22Rv1 (cell line): ENCODE data around the gene EIF1.
"Not testable (repeated sequence)": the region's sequence is repeated elsewhere in the genome, so short reads cannot be mapped to it uniquely, and the experiment has no call there.

Source experiments
- H3K27ac ChIP-seq: fragments of 450-650 bp; 2 replicates; pipeline ENCODE4 v1.5.1; 2017
- ZFX ChIP-seq: fragments of 450-650 bp; IDR thresholded peaks from 2 replicates; pipeline ENCODE4 v1.6.1; 2017; ENCODE audit warnings: antibody characterized with exemption, borderline replicate concordance
- TF ChIP-seq, protein P1 (sequence below): fragments of 450-650 bp; IDR thresholded peaks from 2 replicates; pipeline ENCODE4 v1.5.1; 2017; ENCODE audit warnings: mild to moderate bottlenecking

The EIF1 gene

DNA sequence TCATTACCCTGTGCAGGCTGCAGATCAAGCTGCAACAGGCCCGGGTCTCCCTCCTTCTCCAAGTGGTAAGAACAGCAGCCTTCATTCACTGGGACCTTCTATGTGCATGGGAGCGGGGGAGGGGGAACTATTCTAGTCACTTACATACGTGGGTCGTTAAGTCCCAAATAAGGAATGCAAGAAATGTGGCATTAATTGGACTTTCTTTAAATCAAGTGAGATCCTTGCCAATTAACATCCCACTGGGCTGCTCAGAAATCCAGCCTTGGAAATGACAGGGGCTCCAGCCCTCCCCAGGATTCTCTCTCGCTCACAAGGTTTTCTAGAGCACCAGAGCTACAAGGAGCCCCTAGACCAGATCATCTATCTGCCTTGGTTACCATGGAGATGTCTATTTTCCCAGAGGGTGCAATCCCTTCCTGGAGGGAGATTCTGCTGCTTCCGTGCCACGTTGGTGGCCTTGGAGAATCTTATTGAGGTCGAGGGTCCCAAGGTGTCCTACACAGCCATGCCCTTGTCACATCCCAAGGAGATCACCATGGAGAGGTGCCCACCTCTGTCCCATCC, 5.2 kb upstream of the EIF1 start:
- TF ChIP-seq ZFX = no peak
- TF ChIP-seq, protein P1, sequence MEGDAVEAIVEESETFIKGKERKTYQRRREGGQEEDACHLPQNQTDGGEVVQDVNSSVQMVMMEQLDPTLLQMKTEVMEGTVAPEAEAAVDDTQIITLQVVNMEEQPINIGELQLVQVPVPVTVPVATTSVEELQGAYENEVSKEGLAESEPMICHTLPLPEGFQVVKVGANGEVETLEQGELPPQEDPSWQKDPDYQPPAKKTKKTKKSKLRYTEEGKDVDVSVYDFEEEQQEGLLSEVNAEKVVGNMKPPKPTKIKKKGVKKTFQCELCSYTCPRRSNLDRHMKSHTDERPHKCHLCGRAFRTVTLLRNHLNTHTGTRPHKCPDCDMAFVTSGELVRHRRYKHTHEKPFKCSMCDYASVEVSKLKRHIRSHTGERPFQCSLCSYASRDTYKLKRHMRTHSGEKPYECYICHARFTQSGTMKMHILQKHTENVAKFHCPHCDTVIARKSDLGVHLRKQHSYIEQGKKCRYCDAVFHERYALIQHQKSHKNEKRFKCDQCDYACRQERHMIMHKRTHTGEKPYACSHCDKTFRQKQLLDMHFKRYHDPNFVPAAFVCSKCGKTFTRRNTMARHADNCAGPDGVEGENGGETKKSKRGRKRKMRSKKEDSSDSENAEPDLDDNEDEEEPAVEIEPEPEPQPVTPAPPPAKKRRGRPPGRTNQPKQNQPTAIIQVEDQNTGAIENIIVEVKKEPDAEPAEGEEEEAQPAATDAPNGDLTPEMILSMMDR = no peak
- no peak overlapping the region for H3K27ac ChIP-seq

DNA sequence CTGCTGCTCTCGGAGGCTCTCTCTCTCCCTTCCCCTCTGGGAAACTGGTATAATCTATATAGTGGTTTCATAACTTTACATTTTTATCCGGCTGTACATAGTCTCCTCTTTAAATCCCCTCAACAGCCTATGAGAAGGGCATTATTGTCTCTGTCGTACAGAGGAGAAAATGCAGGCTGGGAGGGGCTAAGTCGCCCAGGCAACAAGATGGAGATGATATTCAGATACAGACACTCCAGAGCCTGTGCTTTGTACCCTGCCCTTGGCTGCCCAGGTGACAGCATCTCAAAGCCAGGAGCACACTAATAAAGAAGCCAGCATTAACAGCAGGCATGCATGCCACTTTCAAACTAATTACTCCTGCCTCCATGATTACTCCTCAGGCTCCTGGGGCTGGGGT, 4.7 kb upstream of the EIF1 start:
- TF ChIP-seq ZFX = no peak
- TF ChIP-seq, protein P1 = no peak
- no peak overlapping the region for H3K27ac ChIP-seq

GRCh38 chr17:41685753-41686152, 2.9 kb upstream of the EIF1 start:
- not testable (repeated sequence) for H3K27ac ChIP-seq

DNA sequence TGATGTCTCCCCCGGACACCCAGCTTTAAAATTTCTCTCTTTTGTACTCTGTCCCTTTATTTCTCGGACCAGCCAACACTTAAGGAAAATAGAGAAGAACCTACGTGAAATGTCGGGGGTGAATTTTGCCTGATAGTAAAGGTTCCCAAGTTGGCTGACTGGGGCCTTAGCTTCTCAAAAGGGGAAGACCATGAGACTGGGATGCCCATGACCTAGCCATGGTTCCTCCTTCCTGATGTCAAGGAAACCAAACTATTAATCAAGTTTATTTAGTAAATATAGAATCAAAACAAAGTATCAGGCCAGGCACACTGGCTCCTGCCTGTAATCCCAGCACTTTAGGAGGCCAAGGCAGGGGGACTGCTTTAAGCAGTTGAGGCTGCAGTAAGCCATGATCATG, 2.4 kb upstream of the EIF1 start:
- no peak for TF ChIP-seq ZFX
- TF ChIP-seq, protein P1 = no peak

DNA sequence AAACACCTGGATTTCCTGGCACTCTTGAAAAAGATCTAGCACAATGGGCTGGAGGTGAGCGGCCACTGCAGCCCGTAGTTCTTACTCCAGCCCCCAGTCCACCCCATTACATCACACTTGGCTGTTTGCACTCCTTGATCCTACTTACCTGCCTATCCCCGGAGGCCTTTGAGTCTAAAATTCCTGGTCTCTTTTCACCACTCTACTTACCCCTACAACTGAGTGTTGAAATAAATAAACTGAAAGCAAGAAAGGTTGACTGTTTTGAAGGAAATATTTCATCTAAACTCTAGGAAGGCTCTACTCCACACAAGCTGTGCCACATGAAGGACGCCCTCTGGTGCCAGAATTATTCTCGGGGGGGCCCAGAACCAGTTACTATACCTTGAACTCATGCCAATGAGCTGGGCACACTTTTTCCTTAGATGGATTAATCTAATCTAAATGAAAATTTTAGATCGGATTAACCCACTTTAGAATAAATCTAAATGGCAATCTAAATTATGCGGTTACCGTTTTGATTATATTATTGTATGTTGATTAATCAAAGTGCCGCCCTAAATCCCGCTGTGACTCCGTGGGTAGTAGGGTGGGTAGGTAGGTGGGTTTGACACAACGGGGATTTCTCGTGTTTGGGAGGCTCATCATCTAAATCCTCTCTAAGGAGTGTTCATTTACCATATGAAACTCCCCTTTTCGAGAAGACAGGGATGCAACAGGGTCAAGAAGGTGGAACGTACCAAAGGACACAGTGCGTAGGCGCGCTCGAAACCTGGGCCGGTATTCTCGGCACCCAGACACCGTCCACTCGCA, 651 bp upstream of the EIF1 start:
- TF ChIP-seq ZFX = no peak
- TF ChIP-seq, protein P1 = peak; percentile 75
- peak overlapping the region; percentile 96 for H3K27ac ChIP-seq

More for the DNA sequence above, 2.4 kb upstream of the EIF1 start:
- H3K27ac ChIP-seq = no peak overlapping the region

GRCh38 chr17:41689497-41690299, 1.0 kb downstream of the EIF1 start:
- TF ChIP-seq, protein P1 = peak; percentile 79
- TF ChIP-seq ZFX = no peak
- peak overlapping the region; percentile 96 for H3K27ac ChIP-seq

DNA sequence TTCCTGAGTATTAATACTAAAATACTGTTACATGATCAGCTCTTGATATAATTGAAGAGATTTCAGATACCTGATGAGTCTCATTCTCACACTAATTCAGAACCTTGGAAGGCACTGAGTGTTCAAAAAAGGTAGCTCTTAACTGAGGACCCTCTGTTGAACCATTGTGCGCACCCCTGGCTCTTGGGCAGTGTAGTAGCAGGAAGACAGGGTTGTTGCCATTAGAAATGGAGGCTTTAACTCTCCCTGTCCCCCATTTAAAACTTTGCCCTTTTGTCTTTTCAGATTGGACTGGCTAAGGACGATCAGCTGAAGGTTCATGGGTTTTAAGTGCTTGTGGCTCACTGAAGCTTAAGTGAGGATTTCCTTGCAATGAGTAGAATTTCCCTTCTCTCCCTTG, 1.8 kb downstream of the EIF1 start:
- peak overlapping the region; percentile 96 for H3K27ac ChIP-seq
- TF ChIP-seq, protein P1 = no peak
- no peak for TF ChIP-seq ZFX
